ENCODE results near the gene MPRIP.

Gene MPRIP

GRCh38 chr17:17115620-17116019 lies 73.4 kb downstream of the MPRIP start:
- no peak overlapping the region for H3K4me3 ChIP-seq (ENCODE audit: low read length)
- DNase-seq (ENCODE audit: low read depth, low spot score) = no peak

DNA sequence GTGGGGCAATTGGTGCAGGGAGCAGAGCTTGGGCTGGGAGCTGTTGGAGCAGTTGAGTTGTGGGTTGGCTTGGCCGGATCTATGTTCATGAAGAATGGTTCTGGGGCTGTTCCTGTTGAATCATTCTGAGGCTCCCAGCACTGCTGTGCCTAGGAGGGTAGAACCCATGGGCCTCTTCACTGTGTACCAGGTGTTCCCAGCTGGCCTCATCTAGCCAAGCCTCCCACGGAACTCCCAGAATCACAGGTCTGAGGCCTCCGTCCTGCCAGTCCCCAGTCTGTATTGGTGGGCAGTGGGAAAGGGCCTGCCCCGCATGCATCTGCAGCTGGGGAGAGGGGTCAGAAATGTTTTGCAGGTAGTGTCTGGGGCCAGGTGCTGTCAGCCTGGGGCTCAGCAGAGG lies 74.1 kb downstream of the MPRIP start:
- no peak for DNase-seq (ENCODE audit: low read depth, low spot score)
- no peak overlapping the region for H3K4me3 ChIP-seq (ENCODE audit: low read length)

GRCh38 chr17:17117923-17118322 lies 75.7 kb downstream of the MPRIP start:
- H3K4me3 ChIP-seq (ENCODE audit: low read length) = no peak overlapping the region
- no peak for DNase-seq (ENCODE audit: low read depth, low spot score)

DNA sequence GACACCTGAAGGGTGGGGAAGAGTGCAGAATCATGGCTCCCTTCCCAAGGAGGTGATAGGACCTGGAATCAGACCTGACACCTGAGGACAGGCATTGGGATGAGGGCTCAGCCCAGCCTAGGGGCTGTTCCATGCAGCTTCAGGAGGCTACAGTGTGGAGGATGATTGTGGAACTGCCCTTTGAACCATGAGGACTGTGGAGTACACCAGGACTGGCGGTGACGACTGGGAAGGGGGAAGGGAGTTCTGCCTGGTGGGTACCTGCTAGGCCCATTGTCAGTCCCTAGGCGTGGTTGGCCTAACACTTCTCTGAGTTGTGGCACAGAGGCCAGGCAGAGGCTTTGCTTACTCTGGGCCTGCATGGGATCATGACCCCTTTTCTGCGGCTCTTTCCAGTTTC lies 76.1 kb downstream of the MPRIP start:
- H3K4me3 ChIP-seq (ENCODE audit: low read length) = no peak overlapping the region
- no peak for DNase-seq (ENCODE audit: low read depth, low spot score)

DNA sequence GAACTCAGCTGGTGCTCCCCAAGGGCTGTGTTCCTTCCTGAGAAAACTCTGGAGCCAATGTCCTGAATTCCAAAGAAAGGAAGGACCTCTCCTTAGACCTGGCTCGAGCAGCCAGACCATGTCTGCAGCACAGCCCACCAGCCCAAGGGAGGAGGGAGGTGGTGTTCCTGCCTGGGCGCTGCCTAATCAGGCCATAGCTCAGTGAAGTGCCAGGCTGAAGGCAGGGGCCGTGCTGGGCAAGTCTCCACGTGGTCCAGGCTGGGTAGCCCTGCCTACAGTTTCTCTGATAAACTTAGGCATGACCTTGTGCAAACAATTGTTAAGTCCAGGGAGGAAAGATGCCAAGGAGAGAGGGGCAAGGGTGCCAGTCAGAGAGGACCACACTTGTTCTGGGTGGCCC lies 76.8 kb downstream of the MPRIP start:
- DNase-seq (ENCODE audit: low read depth, low spot score) = no peak
- H3K4me3 ChIP-seq (ENCODE audit: low read length) = no peak overlapping the region

- peak; percentile 63 for DNase-seq (ENCODE audit: low read depth, low spot score)
Observed at GRCh38 chr17:17119533-17119932, 77.3 kb downstream of the MPRIP start.

DNA sequence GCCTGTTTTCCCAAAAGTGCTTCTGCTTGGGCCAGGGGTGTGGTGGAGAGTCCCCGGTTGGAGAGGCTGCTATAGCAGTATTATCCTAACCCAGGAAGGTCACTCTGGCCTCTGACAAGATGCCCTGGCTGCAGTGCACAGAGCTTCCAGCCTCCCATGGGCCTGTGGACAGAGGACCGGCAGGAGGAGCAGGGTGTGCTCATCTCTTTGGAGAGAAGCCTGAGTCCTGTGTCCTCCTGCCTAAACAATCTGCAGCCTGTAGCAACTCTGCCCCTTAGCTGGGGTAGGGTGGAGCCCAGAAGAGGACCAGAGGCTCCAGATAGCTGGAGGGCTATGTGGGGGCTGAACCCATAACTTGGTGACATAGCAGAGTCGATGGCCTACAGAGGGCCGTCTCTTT lies 78.0 kb downstream of the MPRIP start:
- no peak for DNase-seq (ENCODE audit: low read depth, low spot score)
- H3K4me3 ChIP-seq (ENCODE audit: low read length) = no peak overlapping the region

More at GRCh38 chr17:17119533-17119932, 77.3 kb downstream of the MPRIP start:
- no peak overlapping the region for H3K4me3 ChIP-seq (ENCODE audit: low read length)

DNA sequence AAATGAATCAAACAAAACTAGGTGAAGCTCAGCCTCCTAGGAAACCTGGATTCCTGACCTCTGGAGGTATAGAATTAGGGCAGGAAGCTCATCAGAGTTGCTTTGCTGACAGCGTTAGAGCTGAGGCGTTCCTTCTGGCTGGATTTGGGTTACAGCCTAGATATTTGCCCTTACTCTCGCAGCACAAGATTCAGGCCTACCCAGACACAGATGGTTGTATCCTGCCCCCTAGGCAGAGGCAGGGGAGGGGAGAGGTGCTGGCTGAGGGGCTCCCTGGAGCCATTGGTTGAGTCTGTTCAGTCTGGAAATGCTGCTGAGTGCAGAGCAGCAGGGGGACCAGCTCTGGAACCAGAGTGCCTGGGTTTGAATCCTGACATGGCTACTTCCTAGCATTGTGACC lies 78.4 kb downstream of the MPRIP start:
- DNase-seq (ENCODE audit: low read depth, low spot score) = no peak
- H3K4me3 ChIP-seq (ENCODE audit: low read length) = no peak overlapping the region

DNA sequence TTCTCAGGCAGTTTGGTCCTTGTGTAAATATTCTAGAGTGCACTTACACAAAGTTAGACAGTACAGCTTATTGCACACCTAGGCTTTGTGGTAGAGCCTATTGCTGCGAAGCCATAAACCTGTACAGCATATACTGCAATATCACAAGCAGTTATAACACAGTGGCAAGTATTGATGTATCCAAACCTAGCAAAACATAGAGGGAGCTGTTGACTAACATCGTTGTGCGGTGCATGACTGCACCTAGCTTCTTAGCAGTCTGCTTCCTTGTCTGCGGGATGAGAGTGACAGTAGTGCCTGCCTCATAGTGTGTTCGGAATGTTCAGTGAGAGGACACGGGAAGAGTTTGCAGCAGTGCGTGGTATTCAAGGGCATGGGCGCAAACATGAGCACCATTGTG lies 78.9 kb downstream of the MPRIP start:
- no peak for DNase-seq (ENCODE audit: low read depth, low spot score)
- no peak overlapping the region for H3K4me3 ChIP-seq (ENCODE audit: low read length)

DNA sequence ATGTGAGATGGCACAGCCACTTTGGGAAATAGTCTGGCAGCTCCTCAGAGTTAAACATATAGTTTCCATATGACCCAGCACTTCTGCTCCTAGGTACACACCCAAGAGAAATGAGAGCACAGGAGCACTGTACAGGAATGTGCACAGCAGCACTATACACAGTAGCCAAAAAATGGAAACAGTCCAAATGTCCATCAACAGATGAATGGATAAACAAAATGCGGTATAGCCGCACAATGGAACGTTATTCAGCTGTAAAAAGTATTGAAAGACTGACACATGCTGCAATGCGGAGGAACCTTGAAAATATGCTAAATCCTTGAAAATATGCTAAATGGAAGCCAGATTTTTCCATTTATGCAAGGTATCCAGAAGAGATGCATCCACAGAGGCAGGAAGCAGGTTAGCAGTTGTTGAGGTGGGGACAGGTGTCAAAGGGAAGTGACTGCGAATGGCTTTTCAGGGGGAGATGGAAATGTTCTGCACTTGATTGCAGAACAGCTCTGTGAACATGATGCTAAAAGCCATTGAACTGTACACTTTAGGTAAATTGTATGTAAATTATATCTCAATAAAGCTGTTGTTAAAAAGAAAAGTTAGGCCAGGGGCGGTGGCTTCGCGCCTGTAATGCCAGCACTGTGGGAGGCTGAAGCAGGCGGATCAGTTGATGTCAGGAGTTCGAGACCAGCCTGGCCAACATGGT lies 80.7 kb downstream of the MPRIP start:
- DNase-seq (ENCODE audit: low read depth, low spot score) = no peak
- no peak overlapping the region for H3K4me3 ChIP-seq (ENCODE audit: low read length)

DNA sequence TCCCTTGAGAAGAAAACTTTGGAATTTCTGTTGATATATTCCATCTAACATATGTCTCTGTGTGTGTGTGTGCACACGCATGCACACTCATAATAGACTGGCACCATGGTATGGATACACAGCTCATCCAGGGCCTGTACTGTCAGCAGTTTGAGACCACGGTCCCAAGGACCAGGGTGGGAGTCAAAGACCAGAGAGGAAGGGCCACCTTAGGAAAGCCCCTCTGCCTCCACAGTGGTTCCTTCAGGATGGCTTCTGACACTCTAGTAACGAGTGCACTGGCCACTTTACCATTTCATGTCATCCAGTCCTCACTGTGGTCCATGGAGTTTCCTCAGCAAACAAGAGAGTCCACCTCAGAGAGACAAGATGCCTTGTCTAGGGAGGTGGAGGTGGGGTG lies 82.1 kb downstream of the MPRIP start:
- DNase-seq (ENCODE audit: low read depth, low spot score) = no peak
- H3K4me3 ChIP-seq (ENCODE audit: low read length) = no peak overlapping the region

DNA sequence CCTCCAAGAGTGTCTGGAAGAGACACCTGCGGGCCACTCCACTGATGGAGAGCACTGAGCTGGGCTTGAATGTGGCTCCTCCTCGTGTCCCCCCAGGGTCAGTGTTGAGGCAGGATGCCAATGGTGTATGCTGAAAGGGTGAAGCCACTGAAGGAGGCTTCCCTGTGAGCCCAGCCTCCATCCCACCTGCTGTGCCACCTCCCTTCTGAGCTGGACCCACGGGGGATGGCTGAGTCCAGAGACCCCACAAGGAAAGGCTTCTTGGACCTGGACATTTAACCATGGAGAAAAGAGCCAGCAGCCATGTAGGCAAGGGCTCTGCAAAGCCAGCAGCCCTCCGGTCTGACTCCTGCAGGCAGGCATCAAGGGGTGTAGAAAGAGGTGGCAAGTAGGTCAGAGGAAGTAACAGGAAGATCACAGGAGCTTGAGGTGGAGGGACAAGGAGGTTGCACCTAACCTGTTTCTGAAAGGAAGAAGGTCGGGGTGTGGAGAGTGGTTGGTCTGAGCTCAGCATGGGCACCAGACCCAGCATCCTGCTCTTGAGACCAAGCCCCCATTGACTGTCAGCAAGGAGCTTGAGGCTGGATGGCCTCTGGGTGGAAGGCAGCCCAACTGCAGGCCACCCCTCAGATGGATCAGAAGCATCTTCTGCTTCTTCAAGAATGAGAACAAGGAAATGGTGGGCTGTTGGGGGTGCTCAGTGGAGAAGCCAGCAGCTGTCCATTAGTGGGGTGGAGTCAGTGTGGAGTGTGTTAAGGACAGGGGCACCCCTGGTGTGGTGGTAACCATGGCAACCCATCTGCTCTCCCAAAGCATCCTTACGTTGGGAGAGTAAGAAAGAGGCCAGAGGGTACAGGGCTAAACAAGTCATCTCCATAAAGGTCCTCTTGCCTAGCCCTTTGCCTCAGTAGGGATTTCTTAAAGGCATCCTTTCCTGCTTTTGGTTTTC lies 83.2 kb downstream of the MPRIP start:
- no peak for DNase-seq (ENCODE audit: low read depth, low spot score)
- no peak overlapping the region for H3K4me3 ChIP-seq (ENCODE audit: low read length)

- peak overlapping the region; percentile 7; the same call in 1 of the 2 replicates for H3K4me3 ChIP-seq (ENCODE audit: low read length)
- no peak for DNase-seq (ENCODE audit: low read depth, low spot score)
Observed at GRCh38 chr17:17126131-17127110, 84.2 kb downstream of the MPRIP start.

- H3K4me3 ChIP-seq (ENCODE audit: low read length) = no peak overlapping the region
- DNase-seq (ENCODE audit: low read depth, low spot score) = no peak
Observed at GRCh38 chr17:17127156-17127555, 84.9 kb downstream of the MPRIP start.

DNA sequence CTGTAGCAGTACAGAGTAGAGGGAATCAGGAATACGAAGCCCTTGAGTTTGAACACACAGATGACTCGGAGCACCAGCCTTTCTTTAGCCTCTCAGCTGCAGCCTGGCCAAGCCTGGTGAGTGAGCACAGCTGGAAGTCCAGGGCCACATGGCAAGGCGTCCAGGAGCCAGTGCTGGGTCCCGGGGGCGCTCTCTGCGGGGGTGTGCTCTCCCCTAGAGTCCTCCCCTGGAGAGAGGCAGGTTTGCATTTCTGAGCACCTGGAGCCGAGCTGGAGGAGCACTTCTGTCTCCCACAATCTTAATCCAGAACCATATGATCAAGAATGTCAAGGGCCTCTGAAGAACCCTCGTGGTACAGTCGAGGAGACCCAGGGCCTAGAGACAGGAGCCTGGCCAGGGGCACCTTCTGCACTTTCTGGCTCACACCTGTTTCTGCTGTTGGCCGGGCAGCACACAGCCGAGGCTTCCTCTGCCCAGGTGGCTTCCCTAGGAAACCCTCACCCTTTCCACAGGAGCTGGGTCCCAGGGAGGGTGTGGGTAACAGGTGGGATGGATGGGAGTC lies 85.6 kb downstream of the MPRIP start:
- DNase-seq (ENCODE audit: low read depth, low spot score) = no peak
- no peak overlapping the region for H3K4me3 ChIP-seq (ENCODE audit: low read length)

DNA sequence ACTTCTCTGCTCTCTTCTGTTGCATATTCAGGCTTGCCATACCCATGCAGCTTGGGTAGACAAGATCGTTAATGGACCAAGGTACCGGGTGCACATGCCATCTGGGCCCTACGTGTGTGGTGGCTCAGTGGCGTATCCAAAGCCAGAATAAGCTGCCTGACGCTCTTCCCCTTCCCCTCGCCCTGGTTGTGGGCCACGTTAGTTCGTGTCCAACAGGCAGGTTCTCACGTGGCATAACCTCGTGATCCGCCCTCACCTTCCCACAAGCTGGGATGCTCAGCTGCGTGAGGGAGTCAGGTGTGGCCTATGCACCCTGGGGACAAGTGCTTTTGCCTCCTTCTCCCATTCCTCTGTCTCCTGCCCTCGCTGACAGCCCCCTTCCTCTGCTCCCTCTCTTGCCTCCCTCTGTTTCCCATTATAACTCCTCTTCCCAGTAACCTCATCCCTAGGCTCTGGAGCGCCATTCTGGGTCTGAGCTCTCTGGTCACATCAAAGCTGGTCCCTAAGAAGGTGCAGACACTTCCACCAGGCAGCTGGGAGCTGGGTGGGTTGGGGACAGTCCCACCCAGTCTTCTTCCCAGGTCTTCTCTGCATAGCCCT lies 86.3 kb downstream of the MPRIP start:
- H3K4me3 ChIP-seq (ENCODE audit: low read length) = no peak overlapping the region
- no peak for DNase-seq (ENCODE audit: low read depth, low spot score)

GRCh38 chr17:17129466-17129865 lies 87.2 kb downstream of the MPRIP start:
- no peak overlapping the region for H3K4me3 ChIP-seq (ENCODE audit: low read length)
- DNase-seq (ENCODE audit: low read depth, low spot score) = no peak

GRCh38 chr17:17130077-17130844 lies 88.0 kb downstream of the MPRIP start:
- H3K4me3 ChIP-seq (ENCODE audit: low read length) = no peak overlapping the region
- DNase-seq (ENCODE audit: low read depth, low spot score) = no peak
